H1 (cell line): ENCODE measurements around the gene HOTAIR. TPM values are rescaled to one million over a fixed set of nuclear protein-coding genes. Genes with fewer than 3 reads are reported as not detected.

Experiments used
- BCL11A ChIP-seq, 2 experiments: IDR thresholded peaks; one replicate each; pipeline ENCODE4 v1.6.1; 2011; ENCODE audit warnings: low read depth in 2 of 2, low read length in 2 of 2, mild to moderate bottlenecking in 2 of 2
- CBX5 ChIP-seq: fragments of 300-800, 300-1000 bp; sonication (generic); IDR thresholded peaks from 2 replicates; pipeline ENCODE4 v1.7.1; 2016; ENCODE audit warnings: antibody characterized with exemption, low read length, low read depth
- CBX8 ChIP-seq: fragments of 300-800, 300-1000 bp; sonication (generic); IDR thresholded peaks from 2 replicates; pipeline ENCODE4 v1.7.1; 2016; ENCODE audit warnings: low read depth, low read length, borderline replicate concordance
- CHD1 ChIP-seq: IDR thresholded peaks from 2 replicates; pipeline ENCODE4 v1.6.1; 2012; ENCODE audit warnings: low read depth, low read length, improper control_type of control experiment
- CHD7 ChIP-seq: fragments of 300-600 bp; sonication (generic); IDR thresholded peaks from 2 replicates; pipeline ENCODE4 v1.7.1; 2012; ENCODE audit warnings: low read length, moderate library complexity, mild to moderate bottlenecking, inconsistent platforms; ENCODE audit not compliant: insufficient replicate concordance
- CREB1 ChIP-seq: IDR thresholded peaks from 2 replicates; pipeline ENCODE4 v1.6.1; 2012; ENCODE audit warnings: inconsistent platforms
- POLR2AphosphoS5 ChIP-seq: IDR thresholded peaks from 2 replicates; pipeline ENCODE4 v1.6.1; 2011; ENCODE audit warnings: low read depth, low read length
- SP1 ChIP-seq: IDR thresholded peaks from 2 replicates; pipeline ENCODE4 v1.6.1; 2011; ENCODE audit warnings: low read depth, low read length
- SUZ12 ChIP-seq: fragments of 200-600 bp; sonication (generic); IDR thresholded peaks from 2 replicates; pipeline ENCODE4 v1.6.1; 2012; ENCODE audit warnings: mild to moderate bottlenecking, inconsistent platforms, low read length, moderate library complexity, mixed read lengths
- TEAD4 ChIP-seq: IDR thresholded peaks from 2 replicates; pipeline ENCODE4 v1.6.1; 2012; ENCODE audit warnings: low read depth, low read length, inconsistent platforms, mixed read lengths
- polyA plus RNA-seq, 7 experiments: library from polyadenylated mRNA; depleted of rRNA in 3 of 7; stranded (reverse) in 5 of 7; unstranded in 2 of 7; fragments of >200 nt in 5 of 7; fragments of 200-250 nt in 2 of 7; gene quantifications; 1 replicate in 5 of 7; 2 replicates in 1 of 7; 4 replicates in 1 of 7; pipeline versions ENCODE4 v1.2.1 to v1.2.3, GENCODE V29; 2011 to 2013; ENCODE audit warnings: missing spikeins in 2 of 7, mixed read lengths in 2 of 7
- total RNA-seq: library from RNA; stranded (reverse); fragmentation: NEBNext Ultra II Directional; extraction: Animal tissue kit (Norgen Biotek cat#: 25700); gene quantifications from 2 replicates; pipeline ENCODE4 v1.2.1, GENCODE V29; 2021

The HOTAIR gene
- total and polyA plus RNA-seq, 2 of the 8 experiments (the other 6 are each of a cell fraction or from before 2014, with no cell fraction given), result not detected

GRCh38 chr12:53984901-53985691, 10.3 kb upstream of the HOTAIR start, which contains the start of gene HOXC10 (continued):
- TF ChIP-seq SUZ12 (no peak; the same call in 1 of the 2 replicates), CHD7 (no peak), CBX8 (peak; percentile 78; the same call in 1 of the 2 replicates), BCL11A (IDR thresholded peaks at IDR 0.05; ENCODE audit: low read depth in 2 of 2, low read length in 2 of 2) (no peak), POLR2AphosphoS5 (no peak), SP1 (0 out of 2 replicates have a peak, but pooled peaks have one; percentile 41), TEAD4 (no peak), CREB1 (peak; percentile 94), CHD1 (no peak), CBX5 (no peak)
